NCI-H2196 treated with DMSO at 0.1 percent for 48 hours (cell line): ENCODE data around the gene DSCAM.

Experiments
- DNase-seq: peaks from one replicate; lab custom pipeline; 2025; ENCODE audit not compliant: unreplicated experiment; lab: John Stamatoyannopoulos, UW

Gene DSCAM

DNA sequence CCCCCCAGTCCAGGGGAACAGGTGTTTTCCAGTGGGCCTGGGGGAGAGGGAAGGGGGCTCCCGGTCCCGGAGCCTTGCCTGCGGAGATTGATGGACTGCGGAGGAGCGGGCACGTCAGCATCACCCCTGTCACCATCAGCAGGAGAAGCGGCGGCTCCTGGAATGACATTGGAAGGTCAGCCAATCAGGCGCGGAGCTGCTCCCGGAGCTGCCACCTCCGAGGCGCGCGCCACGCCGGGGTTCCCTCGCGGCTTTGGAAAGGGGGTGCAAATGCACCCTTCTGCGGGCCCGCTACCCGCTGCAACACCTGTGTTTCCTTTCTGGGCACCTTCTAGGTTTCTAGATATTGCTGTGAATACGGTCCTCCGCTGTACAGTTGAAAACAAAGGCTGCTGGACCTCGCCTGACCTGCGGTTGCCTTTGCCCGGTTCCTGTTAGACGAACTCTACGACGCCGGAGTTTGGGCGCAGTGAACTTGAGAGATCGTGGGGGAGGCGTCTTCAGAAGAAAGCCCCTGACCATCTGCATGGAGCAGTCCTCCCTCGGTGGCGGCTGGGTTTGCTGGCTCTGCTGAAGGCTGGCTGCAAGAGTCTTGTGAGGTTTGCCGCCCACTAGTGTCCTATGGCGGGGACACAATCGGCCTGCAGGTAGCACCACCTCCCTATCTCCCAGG lies 5.3 kb downstream of the DSCAM start:
- peak; percentile 68 for DNase-seq

DNA sequence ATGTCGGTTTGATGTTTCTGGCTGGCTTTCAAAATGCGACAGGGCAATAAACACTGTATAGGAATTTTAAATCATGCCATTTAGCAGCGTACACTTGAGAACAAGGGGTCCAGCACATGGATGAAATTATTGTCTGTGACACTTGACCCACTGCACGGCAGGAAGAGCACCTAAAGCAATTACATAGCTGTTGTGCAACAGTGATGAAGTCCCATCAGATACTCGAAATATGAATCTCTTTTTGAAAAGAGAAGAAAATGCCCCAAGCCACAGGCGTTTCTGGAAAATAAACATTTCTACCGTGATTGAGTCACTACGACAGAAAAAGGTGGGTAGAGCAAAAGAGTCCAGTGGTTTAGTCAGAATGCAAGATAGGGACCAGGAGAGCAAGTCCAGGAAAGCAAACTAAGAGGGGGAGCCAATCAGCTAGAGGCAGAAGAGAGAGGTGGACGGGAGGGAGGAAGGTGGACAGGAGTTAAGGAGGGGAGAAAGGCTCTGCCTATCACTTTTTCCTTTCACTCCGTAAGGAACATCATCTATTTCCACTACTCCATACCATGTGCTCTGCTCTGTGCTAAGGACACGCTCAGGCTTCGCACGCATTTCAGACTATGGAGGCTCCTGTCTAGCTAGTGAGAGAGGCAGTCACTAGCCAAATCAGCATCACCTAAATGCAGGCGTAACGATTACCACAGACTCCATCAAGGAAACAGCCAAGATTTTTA lies 6.4 kb downstream of the DSCAM start:
- DNase-seq: no peak

DNA sequence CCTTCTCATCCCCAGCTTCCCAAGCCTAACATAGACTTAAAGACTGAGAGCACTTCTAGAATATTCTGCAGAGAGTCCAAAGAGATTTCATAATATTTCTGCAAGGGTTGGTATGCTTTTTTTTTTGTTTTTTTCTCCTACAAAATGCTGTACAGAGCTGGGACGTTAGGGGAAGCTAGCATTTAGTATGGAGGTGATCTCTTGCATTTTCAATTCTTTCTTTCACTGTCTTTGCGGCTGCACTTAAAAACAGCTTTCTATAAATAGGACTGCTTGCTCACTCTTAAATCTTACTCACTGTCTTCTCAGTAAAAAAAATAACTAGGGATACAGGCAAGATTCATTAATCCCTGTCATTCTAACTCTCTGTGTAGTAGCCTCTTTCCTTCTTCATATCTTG lies 7.4 kb downstream of the DSCAM start:
- DNase-seq: no peak

- DNase-seq: no peak
These were observed 9.5 kb downstream of the DSCAM start for GRCh38 chr21:40837456-40837855.

DNA sequence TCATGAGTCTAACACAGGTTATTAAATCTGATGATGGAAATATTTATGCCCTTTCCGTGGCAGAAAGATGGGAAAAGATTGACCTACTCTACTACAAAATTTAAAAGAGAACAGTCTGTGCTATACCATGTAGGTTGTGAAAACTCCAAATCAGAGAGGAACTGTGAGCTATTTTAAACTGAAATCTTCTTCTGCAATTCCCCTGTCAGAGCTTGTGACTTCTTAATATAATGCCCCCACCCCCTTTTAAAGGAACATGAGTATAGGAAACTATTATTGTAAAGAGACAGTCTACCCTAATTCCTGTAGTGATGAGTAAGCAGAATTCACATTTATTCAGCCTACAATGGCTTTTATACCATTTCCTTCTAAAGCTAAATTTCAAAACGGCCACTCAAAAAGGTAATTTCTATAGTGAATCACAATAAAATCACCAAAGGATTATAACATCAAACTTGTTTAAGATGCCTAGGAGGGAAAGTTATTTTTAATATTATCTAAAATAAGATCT lies 11.7 kb downstream of the DSCAM start:
- DNase-seq: no peak

- DNase-seq: no peak
These were observed 13.8 kb downstream of the DSCAM start for GRCh38 chr21:40833184-40833583.

GRCh38 chr21:40832316-40832715 lies 14.6 kb downstream of the DSCAM start:
- no peak for DNase-seq

- no peak for DNase-seq
These were observed 16.1 kb downstream of the DSCAM start for GRCh38 chr21:40830836-40831235.

DNA sequence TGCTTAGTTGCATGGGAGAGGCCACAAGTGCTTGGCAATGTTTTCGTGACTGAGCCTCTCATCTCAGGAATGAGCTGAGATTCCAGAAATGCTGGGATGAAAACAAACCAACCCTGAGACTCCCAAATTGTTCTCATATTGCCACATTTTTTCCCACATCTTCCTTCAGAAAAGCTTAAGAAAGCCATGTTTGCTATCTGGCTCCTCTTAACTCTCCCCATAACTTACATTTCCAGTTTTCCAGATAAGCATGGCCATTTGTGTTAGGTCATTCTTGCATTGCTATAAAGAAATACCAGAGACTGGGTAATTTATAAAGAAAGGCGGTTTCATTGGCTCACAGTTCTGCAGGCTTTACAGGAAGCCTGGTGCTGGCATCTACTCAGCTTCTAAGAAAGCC lies 17.2 kb downstream of the DSCAM start:
- DNase-seq: no peak

- no peak for DNase-seq
These were observed 17.6 kb downstream of the DSCAM start for GRCh38 chr21:40829308-40829707.

DNA sequence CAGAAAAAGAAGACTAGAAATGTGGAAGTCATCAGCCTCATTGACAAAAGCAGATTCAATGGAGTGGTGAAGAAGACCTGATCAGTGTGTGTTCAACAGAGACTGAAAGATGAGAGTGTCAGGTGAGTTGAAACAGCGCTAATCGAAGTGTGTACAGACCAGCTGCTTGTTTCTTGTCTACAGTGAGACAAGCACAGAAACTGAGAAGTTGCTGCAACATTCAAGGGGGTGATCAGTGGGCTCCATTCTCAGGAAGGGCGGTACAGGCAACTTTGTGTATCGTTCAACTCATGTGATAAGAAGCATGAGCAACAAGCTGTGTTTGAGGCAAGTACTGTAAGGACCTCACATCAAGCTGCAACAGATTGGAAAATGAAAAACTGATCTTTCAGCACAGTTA lies 19.4 kb downstream of the DSCAM start:
- DNase-seq: no peak

GRCh38 chr21:40819071-40819900 lies 27.7 kb downstream of the DSCAM start:
- no peak for DNase-seq

GRCh38 chr21:40813918-40814317 lies 33.0 kb downstream of the DSCAM start:
- DNase-seq: no peak

DNA sequence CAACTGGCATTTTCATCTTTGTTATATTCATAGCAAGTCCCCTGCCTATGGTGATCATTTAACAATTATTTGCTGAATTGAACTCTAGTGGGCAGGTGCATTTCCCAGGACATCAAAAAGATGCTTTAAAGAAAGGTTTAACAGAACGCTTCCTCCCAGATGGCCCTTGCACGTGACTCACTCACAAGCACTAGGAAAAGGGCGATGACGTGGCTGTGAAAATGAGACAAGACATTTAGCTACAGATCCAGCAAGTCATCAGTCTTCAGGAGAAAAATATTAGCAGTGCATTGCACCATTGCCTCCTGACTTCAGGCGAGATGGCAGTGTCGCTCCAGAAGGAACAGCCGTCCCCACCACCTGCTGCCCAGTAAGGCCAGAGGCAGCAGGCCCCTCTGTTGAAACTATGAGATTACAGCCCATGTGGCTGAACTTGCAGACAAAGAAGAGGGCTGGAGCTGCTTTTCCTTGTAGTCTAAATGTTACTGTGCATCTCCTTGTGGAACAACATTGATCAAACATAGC lies 37.2 kb downstream of the DSCAM start:
- DNase-seq: no peak

- DNase-seq: no peak
These were observed 43.9 kb downstream of the DSCAM start for GRCh38 chr21:40803101-40803500.

- no peak for DNase-seq
These were observed 46.8 kb downstream of the DSCAM start for GRCh38 chr21:40800126-40800525.

DNA sequence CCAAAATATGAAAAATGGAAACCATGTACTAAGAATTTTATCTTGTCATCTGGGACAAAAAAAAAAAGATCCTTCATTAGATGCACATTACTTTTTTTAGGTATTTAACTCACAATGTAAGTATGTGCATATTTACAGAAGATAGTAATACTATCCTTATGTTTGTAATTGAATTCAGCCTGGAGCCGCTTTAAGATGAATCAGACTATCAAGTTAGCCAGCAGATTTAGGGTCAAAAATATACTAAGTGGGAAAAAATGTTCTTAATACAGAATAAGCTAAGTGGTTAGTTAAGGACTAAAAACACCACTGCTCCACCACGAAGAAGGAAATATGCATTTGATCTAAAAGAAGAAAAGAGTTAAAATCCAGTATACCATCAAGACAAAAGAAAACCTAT lies 49.1 kb downstream of the DSCAM start:
- DNase-seq: no peak

- no peak for DNase-seq
These were observed 49.5 kb downstream of the DSCAM start for GRCh38 chr21:40797410-40797809.

DNA sequence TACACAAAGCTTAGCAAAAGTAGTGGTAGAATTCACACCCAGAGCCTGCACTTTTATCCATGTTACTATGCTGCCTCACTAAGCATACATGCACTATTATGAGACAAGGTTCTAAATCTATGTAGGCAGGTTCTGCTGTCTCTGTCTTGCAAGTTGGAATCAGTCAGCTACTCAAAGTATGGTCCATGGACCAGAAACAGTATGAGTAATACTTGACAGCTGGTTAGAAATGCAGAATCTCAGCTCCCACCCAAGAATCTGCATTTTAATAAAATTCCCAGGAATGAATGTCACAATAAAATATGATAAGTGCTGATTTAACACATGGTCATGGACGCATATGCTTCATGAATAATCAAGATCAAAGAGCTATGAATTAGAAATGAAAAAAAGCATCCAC lies 50.5 kb downstream of the DSCAM start:
- DNase-seq: no peak

DNA sequence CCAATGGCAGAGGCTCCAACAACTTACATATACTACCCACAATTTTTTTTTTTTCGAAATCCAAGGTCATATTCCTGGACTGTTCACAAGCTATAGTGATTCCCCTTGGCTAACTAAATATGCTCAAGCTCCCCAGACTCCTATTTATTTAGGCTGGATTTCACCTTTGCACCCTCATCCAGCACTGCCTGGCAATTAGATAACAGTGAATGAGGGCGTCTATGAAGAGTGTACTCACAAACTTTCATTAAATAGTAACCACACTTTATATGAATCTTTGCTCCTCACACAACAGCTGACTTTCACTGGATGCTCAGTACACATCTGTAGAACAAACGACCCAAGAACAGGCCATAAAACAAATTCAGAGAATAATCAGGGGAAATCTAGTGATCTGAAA lies 51.6 kb downstream of the DSCAM start:
- no peak for DNase-seq

GRCh38 chr21:40792691-40793456 lies 54.1 kb downstream of the DSCAM start:
- DNase-seq: peak; percentile 34
